Liver (tissue), 9 donors: ENCODE results near the gene CD96. TPM values are rescaled to one million over a fixed set of nuclear protein-coding genes. Genes with fewer than 3 reads are reported as not detected.

Source experiments
- DNase-seq: peaks from one replicate; pipeline ENCODE4 v3.0.0-alpha.2; 2017; ENCODE audit warnings: low spot score
- H3K27ac ChIP-seq, 2 donors: one replicate each; pipeline ENCODE4 v1.7.0; 2013; ENCODE audit warnings: inconsistent platforms in 2 of 2, low read length in 2 of 2, control low read depth in 1 of 2, low read depth in 1 of 2, mild to moderate bottlenecking in 1 of 2
- H3K27me3 ChIP-seq, 4 donors: one replicate each; pipeline versions ENCODE4 v1.6.1 to v1.7.0; 2013; ENCODE audit warnings: low read length in 3 of 4, inconsistent platforms in 1 of 4, mild to moderate bottlenecking in 1 of 4, moderate library complexity in 1 of 4; ENCODE audit not compliant: control insufficient read depth in 4 of 4, insufficient read depth in 4 of 4
- H3K36me3 ChIP-seq, 4 donors: one replicate each; pipeline versions ENCODE4 v1.6.1 to v1.7.0; 2013; ENCODE audit warnings: low read length in 3 of 4, mild to moderate bottlenecking in 3 of 4, low read depth in 1 of 4, moderate library complexity in 1 of 4; ENCODE audit not compliant: control insufficient read depth in 4 of 4, insufficient read depth in 3 of 4
- H3K4me1 ChIP-seq, 4 donors: one replicate each; pipeline versions ENCODE4 v1.6.1 to v1.7.0; 2013; ENCODE audit warnings: low read length in 3 of 4, mild to moderate bottlenecking in 3 of 4, moderate library complexity in 1 of 4; ENCODE audit not compliant: control insufficient read depth in 4 of 4, insufficient read depth in 4 of 4
- H3K4me3 ChIP-seq, 3 donors: one replicate each; pipeline versions ENCODE4 v1.6.1 to v1.7.0; 2013; ENCODE audit warnings: low read length in 3 of 3, control low read depth in 1 of 3, low read depth in 1 of 3, mild to moderate bottlenecking in 1 of 3
- H3K9ac ChIP-seq, 2 donors: one replicate each; pipeline ENCODE4 v1.7.0; 2013; ENCODE audit warnings: low read length in 2 of 2, mild to moderate bottlenecking in 2 of 2, moderate library complexity in 2 of 2, control low read depth in 1 of 2, low read depth in 1 of 2
- H3K9me3 ChIP-seq, 4 donors: one replicate each; pipeline versions ENCODE4 v1.6.1 to v1.7.0; 2013; ENCODE audit warnings: low read length in 3 of 4; ENCODE audit not compliant: control insufficient read depth in 4 of 4
- EGR1 ChIP-seq, 2 donors: IDR thresholded peaks; 2 replicates each; pipeline ENCODE4 v1.6.1; 2016 to 2018; ENCODE audit warnings: antibody characterized with exemption in 2 of 2, low read depth in 2 of 2
- FOXA1 ChIP-seq: IDR thresholded peaks from 2 replicates; pipeline ENCODE4 v1.6.1; 2016; ENCODE audit warnings: antibody characterized with exemption
- FOXA2 ChIP-seq: IDR thresholded peaks from 2 replicates; pipeline ENCODE4 v1.6.1; 2016; ENCODE audit warnings: antibody characterized with exemption
- GABPA ChIP-seq, 2 donors: IDR thresholded peaks in 1 of 2; conservative IDR thresholded peaks in 1 of 2; 2 replicates each; pipeline ENCODE4 v1.6.1; 2016; ENCODE audit warnings: antibody characterized with exemption in 2 of 2, mild to moderate bottlenecking in 1 of 2, moderate library complexity in 1 of 2
- HNF4A ChIP-seq, 2 donors: conservative IDR thresholded peaks; 2 replicates each; pipeline ENCODE4 v1.6.1; 2016; ENCODE audit warnings: antibody characterized with exemption in 2 of 2, mild to moderate bottlenecking in 2 of 2
- NR2F2 ChIP-seq: IDR thresholded peaks from 2 replicates; pipeline ENCODE4 v1.6.1; 2016; ENCODE audit warnings: antibody characterized with exemption
- RXRA ChIP-seq, 2 donors: IDR thresholded peaks; 2 replicates each; pipeline ENCODE4 v1.6.1; 2017 to 2018; ENCODE audit warnings: antibody characterized with exemption in 2 of 2, mild to moderate bottlenecking in 1 of 2
- SP1 ChIP-seq: IDR thresholded peaks from 2 replicates; pipeline ENCODE4 v1.6.1; 2018; ENCODE audit warnings: antibody characterized with exemption, mild to moderate bottlenecking
- TAF1 ChIP-seq: conservative IDR thresholded peaks from 2 replicates; pipeline ENCODE4 v1.6.1; 2016; ENCODE audit warnings: antibody characterized with exemption, mild to moderate bottlenecking
- YY1 ChIP-seq: IDR thresholded peaks from 2 replicates; pipeline ENCODE4 v1.6.1; 2016; ENCODE audit warnings: antibody characterized with exemption, mild to moderate bottlenecking
- WGBS: extraction: QIAGEN DNeasy Blood & Tissue Kit; methylation state at CpG from one replicate; pipeline ENCODE4 v1.1.7; 2013; 5-methylcytosine and 5-hydroxymethylcytosine counted together
- polyA plus RNA-seq, 2 donors: library from polyadenylated mRNA; stranded (reverse) in 1 of 2; unstranded in 1 of 2; fragments of 200-250 nt in 1 of 2; fragments of >200 nt in 1 of 2; fragmentation: Nextera tagmentation in 1 of 2; extraction: Ambion mirVana in 1 of 2; gene quantifications; one replicate each; pipeline versions ENCODE4 v1.2.1 to v1.2.3, GENCODE V29; 2013 to 2015
- total RNA-seq, 2 donors: library from RNA; depleted of rRNA; stranded (reverse); fragments of >200 nt; gene quantifications; one replicate each; pipeline ENCODE4 v1.2.3, GENCODE V29; 2014
- TF ChIP-seq, protein P1 (sequence below): IDR thresholded peaks from 2 replicates; pipeline ENCODE4 v1.6.1; 2016; ENCODE audit warnings: antibody characterized with exemption, mild to moderate bottlenecking
- TF ChIP-seq, protein P2 (sequence below): IDR thresholded peaks from 2 replicates; pipeline ENCODE4 v1.6.1; 2016; ENCODE audit warnings: antibody characterized with exemption
- TF ChIP-seq, protein P3 (sequence below): fragments of 150-350 bp; IDR thresholded peaks from 2 replicates; pipeline ENCODE4 v1.5.1; 2017; ENCODE audit warnings: improper control_type of control experiment, low read depth, low read length; ENCODE audit not compliant: missing input control
- TF ChIP-seq, protein P4 (sequence below): IDR thresholded peaks from 2 replicates; pipeline ENCODE4 v1.6.1; 2016; ENCODE audit warnings: antibody characterized with exemption
- donor health status: healthy.
- donor health status: healthy.
- donor health status: healthy.
- donor health status: healthy.
- donor health status: healthy.

CD96 gene
- total and polyA plus RNA-seq, 4 donors: 0.46 to 2.7 (median 0.92) TPM

DNA sequence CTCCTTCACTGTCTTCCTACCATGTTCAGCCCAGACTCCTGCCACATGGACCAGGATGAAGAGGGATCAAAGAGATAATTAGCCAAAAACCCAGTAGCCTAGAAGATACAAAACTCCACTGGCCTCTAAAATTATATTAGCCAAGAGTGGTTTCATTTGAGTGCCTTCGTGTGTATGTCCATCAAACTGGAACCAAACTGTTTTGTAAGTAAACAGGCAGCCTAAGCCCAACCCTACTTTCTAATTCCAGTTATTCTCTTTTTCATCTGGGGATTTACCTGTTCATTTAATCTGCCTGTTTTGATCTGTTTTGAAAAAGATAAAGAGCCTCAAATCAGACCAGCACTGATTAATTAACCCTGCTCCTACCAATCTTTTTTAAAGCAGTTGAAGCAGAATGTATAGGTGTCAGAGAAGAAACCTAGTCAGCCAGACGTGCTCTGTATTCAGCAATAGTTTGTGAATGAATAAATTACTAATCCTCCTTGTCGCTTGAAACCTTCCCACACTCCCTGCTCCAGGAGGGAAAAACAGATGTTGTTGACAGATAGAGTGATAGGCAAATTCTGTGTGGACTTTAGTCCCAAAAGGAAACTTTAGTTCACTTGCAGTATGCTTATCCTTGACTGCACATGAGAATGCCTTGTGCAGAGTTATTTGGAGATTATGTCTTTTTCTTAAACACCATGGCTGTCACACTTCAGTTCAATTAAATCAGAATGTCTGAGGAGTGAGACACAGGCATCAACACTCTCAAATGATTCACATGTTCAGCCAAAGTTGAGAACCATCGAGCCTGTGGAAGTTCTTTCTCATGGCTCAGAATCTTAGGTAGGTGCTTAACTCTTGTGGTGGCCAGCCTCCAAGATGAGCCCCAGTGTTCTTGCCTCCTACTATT, 108.6 kb downstream of the CD96 start:
- no peak for DNase-seq
- no peaks in the 10 kb centered on the region for H3K36me3 ChIP-seq

DNA sequence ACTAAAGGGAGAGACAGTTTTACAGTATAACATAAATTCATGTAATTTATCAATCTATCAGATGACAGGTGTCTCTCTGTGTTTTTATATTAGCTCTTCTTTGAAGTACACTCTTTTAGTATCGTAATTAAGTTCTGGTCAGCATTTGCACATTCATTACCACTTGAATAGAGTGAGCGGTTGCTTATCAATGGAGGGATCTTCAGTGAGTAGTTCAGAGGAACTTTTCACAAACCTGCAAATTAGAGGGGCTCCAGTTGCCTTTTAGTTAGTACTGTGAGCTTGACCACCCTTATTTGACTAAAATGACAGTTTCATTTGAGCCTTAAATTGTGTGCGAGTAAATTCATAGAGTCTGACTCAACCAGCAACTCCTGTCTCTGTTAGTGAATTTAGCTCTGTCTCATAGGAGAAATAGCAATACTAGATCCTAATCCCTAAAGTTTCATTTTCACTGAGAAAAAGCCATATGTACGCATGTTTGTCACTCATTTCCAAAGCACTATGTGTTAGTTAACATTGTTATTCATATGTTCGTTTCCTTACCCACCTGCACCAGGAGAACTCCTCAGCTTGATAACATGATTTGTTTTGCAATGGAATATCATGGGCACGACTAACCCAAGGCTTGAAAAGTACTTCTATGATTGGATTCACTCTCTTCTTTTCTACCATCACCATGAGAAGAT, 110.6 kb downstream of the CD96 start:
- Histone ChIP-seq H3K9me3 (no peaks in the 10 kb centered on the region), H3K27ac (no peak overlapping the region), H3K27me3 (peaks cover 0 to 1% (median 0%) of the 10 kb centered on the region in 4 donors), H3K4me1 (peaks cover 0 to 2% (median 0%) of the 10 kb centered on the region in 4 donors), H3K4me3 (no peak overlapping the region), H3K36me3 (no peaks in the 10 kb centered on the region), H3K9ac (no peak overlapping the region)
- WGBS: 86% methylated on average over 6 of the region's 6 CpGs
- DNase-seq: no peak
- TF ChIP-seq GABPA (IDR thresholded peaks at IDR 0.05 in 1 of 2, conservative IDR thresholded peaks at IDR 0.05 in 1 of 2) (no peak), FOXA1 (no peak), RXRA (IDR thresholded peaks at IDR 0.05) (no peak), FOXA2 (no peak), EGR1 (IDR thresholded peaks at IDR 0.05; ENCODE audit: low read depth in 2 of 2) (no peak), SP1 (no peak), HNF4A (conservative IDR thresholded peaks at IDR 0.05) (no peak)
- TF ChIP-seq, protein P1, sequence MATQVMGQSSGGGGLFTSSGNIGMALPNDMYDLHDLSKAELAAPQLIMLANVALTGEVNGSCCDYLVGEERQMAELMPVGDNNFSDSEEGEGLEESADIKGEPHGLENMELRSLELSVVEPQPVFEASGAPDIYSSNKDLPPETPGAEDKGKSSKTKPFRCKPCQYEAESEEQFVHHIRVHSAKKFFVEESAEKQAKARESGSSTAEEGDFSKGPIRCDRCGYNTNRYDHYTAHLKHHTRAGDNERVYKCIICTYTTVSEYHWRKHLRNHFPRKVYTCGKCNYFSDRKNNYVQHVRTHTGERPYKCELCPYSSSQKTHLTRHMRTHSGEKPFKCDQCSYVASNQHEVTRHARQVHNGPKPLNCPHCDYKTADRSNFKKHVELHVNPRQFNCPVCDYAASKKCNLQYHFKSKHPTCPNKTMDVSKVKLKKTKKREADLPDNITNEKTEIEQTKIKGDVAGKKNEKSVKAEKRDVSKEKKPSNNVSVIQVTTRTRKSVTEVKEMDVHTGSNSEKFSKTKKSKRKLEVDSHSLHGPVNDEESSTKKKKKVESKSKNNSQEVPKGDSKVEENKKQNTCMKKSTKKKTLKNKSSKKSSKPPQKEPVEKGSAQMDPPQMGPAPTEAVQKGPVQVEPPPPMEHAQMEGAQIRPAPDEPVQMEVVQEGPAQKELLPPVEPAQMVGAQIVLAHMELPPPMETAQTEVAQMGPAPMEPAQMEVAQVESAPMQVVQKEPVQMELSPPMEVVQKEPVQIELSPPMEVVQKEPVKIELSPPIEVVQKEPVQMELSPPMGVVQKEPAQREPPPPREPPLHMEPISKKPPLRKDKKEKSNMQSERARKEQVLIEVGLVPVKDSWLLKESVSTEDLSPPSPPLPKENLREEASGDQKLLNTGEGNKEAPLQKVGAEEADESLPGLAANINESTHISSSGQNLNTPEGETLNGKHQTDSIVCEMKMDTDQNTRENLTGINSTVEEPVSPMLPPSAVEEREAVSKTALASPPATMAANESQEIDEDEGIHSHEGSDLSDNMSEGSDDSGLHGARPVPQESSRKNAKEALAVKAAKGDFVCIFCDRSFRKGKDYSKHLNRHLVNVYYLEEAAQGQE: no peak
- TF ChIP-seq, protein P2, sequence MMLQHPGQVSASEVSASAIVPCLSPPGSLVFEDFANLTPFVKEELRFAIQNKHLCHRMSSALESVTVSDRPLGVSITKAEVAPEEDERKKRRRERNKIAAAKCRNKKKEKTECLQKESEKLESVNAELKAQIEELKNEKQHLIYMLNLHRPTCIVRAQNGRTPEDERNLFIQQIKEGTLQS: no peak
- TF ChIP-seq, protein P3, sequence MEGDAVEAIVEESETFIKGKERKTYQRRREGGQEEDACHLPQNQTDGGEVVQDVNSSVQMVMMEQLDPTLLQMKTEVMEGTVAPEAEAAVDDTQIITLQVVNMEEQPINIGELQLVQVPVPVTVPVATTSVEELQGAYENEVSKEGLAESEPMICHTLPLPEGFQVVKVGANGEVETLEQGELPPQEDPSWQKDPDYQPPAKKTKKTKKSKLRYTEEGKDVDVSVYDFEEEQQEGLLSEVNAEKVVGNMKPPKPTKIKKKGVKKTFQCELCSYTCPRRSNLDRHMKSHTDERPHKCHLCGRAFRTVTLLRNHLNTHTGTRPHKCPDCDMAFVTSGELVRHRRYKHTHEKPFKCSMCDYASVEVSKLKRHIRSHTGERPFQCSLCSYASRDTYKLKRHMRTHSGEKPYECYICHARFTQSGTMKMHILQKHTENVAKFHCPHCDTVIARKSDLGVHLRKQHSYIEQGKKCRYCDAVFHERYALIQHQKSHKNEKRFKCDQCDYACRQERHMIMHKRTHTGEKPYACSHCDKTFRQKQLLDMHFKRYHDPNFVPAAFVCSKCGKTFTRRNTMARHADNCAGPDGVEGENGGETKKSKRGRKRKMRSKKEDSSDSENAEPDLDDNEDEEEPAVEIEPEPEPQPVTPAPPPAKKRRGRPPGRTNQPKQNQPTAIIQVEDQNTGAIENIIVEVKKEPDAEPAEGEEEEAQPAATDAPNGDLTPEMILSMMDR: no peak
- TF ChIP-seq, protein P4, sequence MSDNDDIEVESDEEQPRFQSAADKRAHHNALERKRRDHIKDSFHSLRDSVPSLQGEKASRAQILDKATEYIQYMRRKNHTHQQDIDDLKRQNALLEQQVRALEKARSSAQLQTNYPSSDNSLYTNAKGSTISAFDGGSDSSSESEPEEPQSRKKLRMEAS: no peak

More for the DNA sequence above, 108.6 kb downstream of the CD96 start:
- Histone ChIP-seq H3K27me3 (no peaks in the 10 kb centered on the region), H3K4me1 (peaks cover 0 to 2% (median 0%) of the 10 kb centered on the region in 4 donors), H3K4me3 (no peak overlapping the region), H3K9ac (no peak overlapping the region), H3K9me3 (no peaks in the 10 kb centered on the region), H3K27ac (no peak overlapping the region)
- WGBS: 45% methylated on average over 4 of the region's 4 CpGs
- no peak for TF ChIP-seq YY1
- TF ChIP-seq TAF1: no peak
- TF ChIP-seq HNF4A (conservative IDR thresholded peaks at IDR 0.05): peak; percentile 36 to 52
- TF ChIP-seq NR2F2: no peak
